Thymus (tissue), 11 donors: ENCODE results near the gene EXOC4. TPM values are rescaled to one million over a fixed set of nuclear protein-coding genes. Genes with fewer than 3 reads are reported as not detected.
"Not testable (repeated sequence)": the region's sequence is repeated elsewhere in the genome, so short reads cannot be mapped to it uniquely, and the experiment has no call there.

ENCODE experiments used
- DNase-seq, 9 donors: peaks; one replicate each; pipeline ENCODE4 v3.0.0-alpha.2; 2013; ENCODE audit warnings: low spot score in 9 of 9, low read depth in 6 of 9, missing footprints in 1 of 9
- H3K27ac ChIP-seq, 2 donors: one replicate each; pipeline ENCODE4 v1.5.1; 2013; ENCODE audit warnings: control low read depth in 1 of 2, low read depth in 1 of 2, low read length in 1 of 2, mild to moderate bottlenecking in 1 of 2, moderate library complexity in 1 of 2
- H3K27me3 ChIP-seq, 2 donors: one replicate each; pipeline ENCODE4 v1.5.1; 2013; ENCODE audit warnings: low read length in 1 of 2; ENCODE audit not compliant: control insufficient read depth in 2 of 2, insufficient read depth in 1 of 2
- H3K36me3 ChIP-seq, 2 donors: one replicate each; pipeline ENCODE4 v1.5.1; 2013; ENCODE audit warnings: low read length in 1 of 2, mild to moderate bottlenecking in 1 of 2, moderate library complexity in 1 of 2; ENCODE audit not compliant: control insufficient read depth in 2 of 2, insufficient read depth in 2 of 2
- H3K4me1 ChIP-seq, 2 donors: one replicate each; pipeline ENCODE4 v1.5.1; 2013; ENCODE audit warnings: low read length in 2 of 2; ENCODE audit not compliant: control insufficient read depth in 2 of 2, insufficient read depth in 2 of 2
- H3K4me3 ChIP-seq, 2 donors: one replicate each; pipeline ENCODE4 v1.5.1; 2013; ENCODE audit warnings: low read length in 2 of 2, control low read depth in 1 of 2, mild to moderate bottlenecking in 1 of 2
- H3K9me3 ChIP-seq, 2 donors: one replicate each; pipeline ENCODE4 v1.5.1; 2013; ENCODE audit warnings: low read length in 1 of 2, mild to moderate bottlenecking in 1 of 2; ENCODE audit not compliant: control insufficient read depth in 2 of 2, insufficient read depth in 1 of 2
- WGBS: extraction: QIAGEN DNeasy Blood & Tissue Kit; methylation state at CpG from one replicate; pipeline ENCODE4 v1.1.7; 2013; 5-methylcytosine and 5-hydroxymethylcytosine counted together
- polyA plus RNA-seq: library from polyadenylated mRNA; stranded (reverse); fragments of 200-250 nt; gene quantifications from one replicate; pipeline ENCODE4 v1.2.3, GENCODE V29; 2013
- total RNA-seq: library from RNA; stranded (reverse); fragments of 120-200 nt; gene quantifications from one replicate; pipeline ENCODE4 v1.2.4, GENCODE V29; 2013
- donor health status: healthy.

The EXOC4 gene
- total and polyA plus RNA-seq, 2 donors: 25.5 to 51.2 TPM

GRCh38 chr7:133770863-133771492 lies 518.1 kb downstream of the EXOC4 start:
- H3K27ac ChIP-seq: peak overlapping the region in 1 of 2 donors; percentile 38
- H3K9me3 ChIP-seq: no peaks in the 10 kb centered on the region
- H3K4me1 ChIP-seq: no peaks in the 10 kb centered on the region
- no peaks in the 10 kb centered on the region for H3K27me3 ChIP-seq
- no peak overlapping the region for H3K4me3 ChIP-seq
- H3K36me3 ChIP-seq: no peaks in the 10 kb centered on the region
- DNase-seq: peak in 1 of 9 donors; percentile 3

GRCh38 chr7:133771788-133772419 lies 519.0 kb downstream of the EXOC4 start:
- peak in 1 of 9 donors; percentile 6 for DNase-seq
- 97% methylated on average over 4 of the region's 4 CpGs for WGBS
- no peaks in the 10 kb centered on the region for H3K4me1 ChIP-seq
- H3K9me3 ChIP-seq: no peaks in the 10 kb centered on the region
- H3K27me3 ChIP-seq: no peaks in the 10 kb centered on the region
- no peak overlapping the region for H3K4me3 ChIP-seq
- H3K36me3 ChIP-seq: no peaks in the 10 kb centered on the region
- peak overlapping the region in 1 of 2 donors; percentile 29 for H3K27ac ChIP-seq

DNA sequence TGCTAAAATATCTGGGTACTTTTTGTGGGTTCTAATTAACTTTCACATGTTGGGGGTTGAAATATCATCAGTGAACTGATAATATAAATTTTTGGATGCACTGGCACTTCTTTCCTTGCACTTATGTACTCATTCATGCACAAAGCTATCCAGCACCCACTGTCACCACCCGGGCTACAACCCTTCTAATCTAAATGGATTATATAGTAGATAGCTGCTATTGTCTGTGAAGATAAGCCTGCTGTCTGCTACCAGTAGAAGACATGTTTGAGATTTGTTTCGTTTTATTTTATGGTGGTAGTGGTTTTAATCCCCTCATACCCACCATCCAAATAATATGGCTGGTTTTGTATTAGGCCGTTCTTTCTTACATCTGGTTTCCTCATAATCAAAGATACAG lies 520.7 kb downstream of the EXOC4 start:
- Histone ChIP-seq H3K36me3 (no peaks in the 10 kb centered on the region), H3K4me3 (no peak overlapping the region), H3K27me3 (no peaks in the 10 kb centered on the region), H3K27ac (no peak overlapping the region), H3K4me1 (no peaks in the 10 kb centered on the region), H3K9me3 (no peaks in the 10 kb centered on the region)
- DNase-seq: no peak
- 66% methylated on average over 3 of the region's 3 CpGs for WGBS

DNA sequence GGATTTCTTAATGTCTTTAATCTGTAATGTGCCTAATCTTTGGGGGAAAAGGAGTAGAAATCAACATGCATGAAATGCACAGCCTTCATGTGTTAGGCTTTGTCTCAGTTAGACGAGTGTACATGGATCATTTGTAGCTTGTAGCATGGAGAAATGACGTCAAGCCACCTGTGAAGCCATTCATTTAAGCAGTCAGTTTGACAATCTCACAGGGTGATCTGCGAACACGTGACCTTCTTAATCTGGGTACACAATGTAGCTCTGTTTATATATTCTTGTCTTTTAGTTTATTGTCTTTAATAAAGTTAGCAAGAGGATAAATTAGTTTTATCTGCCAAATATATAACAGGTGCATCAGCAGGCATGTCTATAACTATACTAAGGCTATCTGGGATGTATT lies 522.3 kb downstream of the EXOC4 start:
- Histone ChIP-seq H3K4me1 (no peaks in the 10 kb centered on the region), H3K4me3 (no peak overlapping the region), H3K36me3 (peaks cover 0 to 3% of the 10 kb centered on the region in 2 donors), H3K27ac (no peak overlapping the region), H3K27me3 (no peaks in the 10 kb centered on the region), H3K9me3 (no peaks in the 10 kb centered on the region)
- no peak for DNase-seq
- WGBS: 95% methylated on average over 4 of the region's 4 CpGs

DNA sequence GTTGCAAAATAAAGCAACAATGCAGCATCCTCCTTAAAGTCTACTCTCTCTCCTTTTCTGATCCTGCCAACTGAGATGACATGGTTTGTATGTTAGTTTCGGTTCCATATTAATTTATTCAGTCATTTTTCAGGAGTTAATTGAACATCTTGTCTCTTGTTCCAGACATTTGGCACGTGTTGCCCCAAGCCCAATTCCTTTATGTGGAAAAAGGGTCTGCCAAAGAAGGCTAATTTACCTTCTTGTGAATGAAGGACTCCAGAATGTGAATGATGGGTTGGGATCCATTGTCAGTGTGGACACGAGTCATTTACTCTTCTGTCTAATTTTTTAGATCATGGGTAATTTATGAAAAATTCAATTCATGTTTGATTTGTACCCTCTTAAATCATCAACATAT lies 523.4 kb downstream of the EXOC4 start:
- Histone ChIP-seq H3K4me3 (no peak overlapping the region), H3K36me3 (peaks cover 0 to 3% of the 10 kb centered on the region in 2 donors), H3K27ac (no peak overlapping the region), H3K9me3 (no peaks in the 10 kb centered on the region), H3K27me3 (no peaks in the 10 kb centered on the region), H3K4me1 (no peaks in the 10 kb centered on the region)
- DNase-seq: no peak
- 98% methylated on average over 3 of the region's 3 CpGs for WGBS

GRCh38 chr7:133777701-133778100 lies 524.8 kb downstream of the EXOC4 start:
- WGBS: 99% methylated on average over 4 of the region's 4 CpGs
- no peaks in the 10 kb centered on the region for H3K9me3 ChIP-seq
- no peak for DNase-seq
- H3K4me1 ChIP-seq: no peaks in the 10 kb centered on the region
- no peaks in the 10 kb centered on the region for H3K27me3 ChIP-seq
- H3K36me3 ChIP-seq: peaks cover 0 to 3% of the 10 kb centered on the region in 2 donors
- no peak overlapping the region for H3K27ac ChIP-seq
- H3K4me3 ChIP-seq: no peak overlapping the region

DNA sequence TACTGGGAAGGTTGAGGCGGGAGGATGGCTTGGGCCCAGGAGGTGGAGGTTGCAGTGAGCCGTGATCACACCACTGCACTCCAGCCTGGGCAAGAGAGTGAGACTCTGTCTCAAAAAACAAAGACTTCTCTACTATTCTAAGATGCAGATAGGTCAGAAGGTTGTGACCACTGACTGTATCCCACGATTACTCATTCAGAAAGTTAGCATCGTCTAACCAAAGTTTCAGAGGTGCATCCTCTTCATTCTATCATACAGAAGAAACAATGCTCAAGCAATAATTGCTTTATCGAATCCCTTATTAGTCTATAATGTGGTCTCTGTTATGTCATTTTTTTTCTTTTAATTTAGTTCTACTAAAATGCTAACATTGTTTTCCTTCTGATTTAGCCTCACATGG lies 525.6 kb downstream of the EXOC4 start:
- DNase-seq: no peak
- Histone ChIP-seq H3K36me3 (peaks cover 0 to 3% of the 10 kb centered on the region in 2 donors), H3K27me3 (no peaks in the 10 kb centered on the region), H3K9me3 (no peaks in the 10 kb centered on the region), H3K4me1 (peaks cover 0 to 2% of the 10 kb centered on the region in 2 donors), H3K27ac (no peak overlapping the region), H3K4me3 (no peak overlapping the region)
- WGBS: 98% methylated on average over 5 of the region's 5 CpGs

DNA sequence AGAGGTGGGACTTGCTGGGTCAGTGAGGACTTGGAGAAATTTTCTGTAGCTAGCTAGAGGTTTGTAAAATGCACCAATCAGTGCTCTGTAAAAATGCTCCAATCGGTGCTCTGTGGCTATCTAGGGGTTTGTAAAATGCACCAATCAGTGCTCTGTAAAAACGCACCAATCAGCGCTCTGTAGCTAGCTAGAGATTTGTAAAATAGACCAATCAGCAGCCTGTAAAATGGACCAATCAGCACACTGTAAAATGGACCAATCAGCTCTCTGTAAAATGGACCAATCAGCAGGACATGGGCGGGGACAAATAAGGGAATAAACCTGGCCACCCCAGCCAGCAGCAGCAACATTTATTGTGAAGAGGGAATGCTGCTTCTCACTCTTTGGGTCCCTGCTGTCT lies 526.7 kb downstream of the EXOC4 start:
- WGBS: 98% methylated on average over 4 of the region's 4 CpGs
- H3K4me1 ChIP-seq, DNase-seq: not testable (repeated sequence)

GRCh38 chr7:133780912-133781311 lies 528.0 kb downstream of the EXOC4 start:
- DNase-seq: no peak
- Histone ChIP-seq H3K27ac (no peak overlapping the region), H3K36me3 (peaks cover 0 to 3% of the 10 kb centered on the region in 2 donors), H3K27me3 (no peaks in the 10 kb centered on the region), H3K9me3 (no peaks in the 10 kb centered on the region), H3K4me3 (no peak overlapping the region), H3K4me1 (peaks cover 0 to 3% of the 10 kb centered on the region in 2 donors)
- WGBS: 75% methylated on average over 2 of the region's 2 CpGs

More for the DNA sequence above, 526.7 kb downstream of the EXOC4 start:
- not testable (repeated sequence) for H3K27ac ChIP-seq, H3K36me3 ChIP-seq, H3K9me3 ChIP-seq, H3K27me3 ChIP-seq, H3K4me3 ChIP-seq
